ENCODE data around the gene GRAMD2B.
"Not testable (repeated sequence)": the region's sequence is repeated elsewhere in the genome, so short reads cannot be mapped to it uniquely, and the experiment has no call there.

GRAMD2B gene

GRCh38 chr5:126449751-126450271 lies 26.6 kb downstream of the GRAMD2B start:
- peak in 1 of 56 donors; percentile 16 for DNase-seq

- DNase-seq: no peak
These were observed 27.1 kb downstream of the GRAMD2B start for GRCh38 chr5:126450346-126450745.

GRCh38 chr5:126450907-126451306 lies 27.7 kb downstream of the GRAMD2B start:
- DNase-seq: peak in 5 of 56 donors; percentile 6 to 32 (median 13)

GRCh38 chr5:126452477-126452876 lies 29.3 kb downstream of the GRAMD2B start:
- DNase-seq: no peak

- peak in 54 of 56 donors; percentile 21 to 93 (median 79) for DNase-seq
These were observed 30.9 kb downstream of the GRAMD2B start for GRCh38 chr5:126454081-126454480.

- DNase-seq: peak in 2 of 56 donors; percentile 34 to 60
These were observed 31.3 kb downstream of the GRAMD2B start for GRCh38 chr5:126454535-126454934.

- DNase-seq: no peak
These were observed 32.1 kb downstream of the GRAMD2B start for GRCh38 chr5:126455264-126455663.

- no peak for DNase-seq
These were observed 32.5 kb downstream of the GRAMD2B start for GRCh38 chr5:126455728-126456127.

- no peak for DNase-seq
These were observed 33.1 kb downstream of the GRAMD2B start for GRCh38 chr5:126456217-126456820.

GRCh38 chr5:126460459-126460858 lies 37.2 kb downstream of the GRAMD2B start:
- peak in 30 of 56 donors; percentile 2 to 66 (median 30) for DNase-seq

GRCh38 chr5:126460977-126461376 lies 37.8 kb downstream of the GRAMD2B start:
- no peak for DNase-seq

GRCh38 chr5:126461838-126462237 lies 38.6 kb downstream of the GRAMD2B start:
- DNase-seq: no peak

- no peak for DNase-seq
These were observed 39.2 kb downstream of the GRAMD2B start for GRCh38 chr5:126462239-126463014.

GRCh38 chr5:126464016-126464415 lies 40.8 kb downstream of the GRAMD2B start:
- DNase-seq: no peak

GRCh38 chr5:126464959-126465358 lies 41.8 kb downstream of the GRAMD2B start:
- DNase-seq: no peak

GRCh38 chr5:126468091-126468490 lies 44.9 kb downstream of the GRAMD2B start:
- DNase-seq: no peak

GRCh38 chr5:126469536-126470316 lies 46.5 kb downstream of the GRAMD2B start:
- no peak for DNase-seq

- DNase-seq: not testable (repeated sequence)
These were observed 47.3 kb downstream of the GRAMD2B start for GRCh38 chr5:126470529-126470928.

GRCh38 chr5:126471247-126471646 lies 48.0 kb downstream of the GRAMD2B start:
- DNase-seq: no peak

- no peak for DNase-seq
These were observed 48.8 kb downstream of the GRAMD2B start for GRCh38 chr5:126471875-126472537.

- no peak for DNase-seq
These were observed 49.3 kb downstream of the GRAMD2B start for GRCh38 chr5:126472538-126472889.
